DND-41 (cell line): ENCODE data around the gene INHBB.

Experiments used
- ATAC-seq: fragments of 200-7000 bp; cut with Tn5 transposase; 3 replicates; pipeline ENCODE4 v1.9.1; 2021; ENCODE audit warnings: low read depth; ENCODE audit not compliant: insufficient read depth
- DNase-seq: peaks from one replicate; pipeline ENCODE4 v3.0.0-alpha.2; 2020
- H2AFZ ChIP-seq: 2 replicates; pipeline ENCODE4 v1.6.0; 2012; ENCODE audit warnings: low read depth, low read length
- H3K27ac ChIP-seq: 2 replicates; pipeline ENCODE4 v1.5.1; 2012; ENCODE audit warnings: low read length, inconsistent platforms
- H3K27me3 ChIP-seq: fragments of 200-600 bp; sonication (generic); 2 replicates; pipeline ENCODE4 v1.6.0; 2012; ENCODE audit warnings: low read length, mild to moderate bottlenecking, inconsistent platforms; ENCODE audit not compliant: insufficient read depth, poor library complexity
- H3K36me3 ChIP-seq: 2 replicates; pipeline ENCODE4 v1.5.1; 2012; ENCODE audit warnings: low read length, inconsistent platforms; ENCODE audit not compliant: insufficient read depth
- H3K4me1 ChIP-seq: 2 replicates; pipeline ENCODE4 v1.5.1; 2012; ENCODE audit warnings: mild to moderate bottlenecking, low read length; ENCODE audit not compliant: insufficient read depth
- H3K4me2 ChIP-seq: 2 replicates; pipeline ENCODE4 v1.6.0; 2012; ENCODE audit warnings: mild to moderate bottlenecking, moderate library complexity, low read length, inconsistent platforms; ENCODE audit not compliant: insufficient read depth
- H3K4me3 ChIP-seq, 2 experiments: fragments of 200-600 bp in 1 of 2; shearing (Covaris generic) in 1 of 2; 2 replicates each; pipeline ENCODE4 v1.5.1; 2012 to 2016; ENCODE audit warnings: inconsistent platforms in 2 of 2, low read length in 2 of 2, mild to moderate bottlenecking in 2 of 2, low read depth in 1 of 2, moderate library complexity in 1 of 2
- H3K79me2 ChIP-seq: 2 replicates; pipeline ENCODE4 v1.6.0; 2012; ENCODE audit warnings: low read length, inconsistent platforms; ENCODE audit not compliant: insufficient read depth
- H3K9ac ChIP-seq: 2 replicates; pipeline ENCODE4 v1.6.0; 2012; ENCODE audit warnings: low read depth, mild to moderate bottlenecking, inconsistent platforms, low read length, moderate library complexity
- H3K9me3 ChIP-seq: 2 replicates; pipeline ENCODE4 v1.5.1; 2012; ENCODE audit warnings: low read length, moderate library complexity, mild to moderate bottlenecking, inconsistent platforms; ENCODE audit not compliant: insufficient read depth, severe bottlenecking
- H4K20me1 ChIP-seq: 2 replicates; pipeline ENCODE4 v1.6.0; 2012; ENCODE audit warnings: low read length; ENCODE audit not compliant: insufficient read depth
- EZH2 ChIP-seq: IDR thresholded peaks from 3 replicates; pipeline ENCODE4 v1.6.1; 2012; ENCODE audit warnings: borderline replicate concordance, low read depth, mild to moderate bottlenecking, moderate library complexity, low read length, inconsistent platforms; ENCODE audit not compliant: severe bottlenecking
- TF ChIP-seq, protein P1 (sequence below): IDR thresholded peaks from 2 replicates; pipeline ENCODE4 v1.5.1; 2012; ENCODE audit warnings: borderline replicate concordance, low read length, moderate library complexity, mild to moderate bottlenecking; ENCODE audit not compliant: poor library complexity, severe bottlenecking; ENCODE audit errors: extremely low read depth

Gene INHBB

DNA sequence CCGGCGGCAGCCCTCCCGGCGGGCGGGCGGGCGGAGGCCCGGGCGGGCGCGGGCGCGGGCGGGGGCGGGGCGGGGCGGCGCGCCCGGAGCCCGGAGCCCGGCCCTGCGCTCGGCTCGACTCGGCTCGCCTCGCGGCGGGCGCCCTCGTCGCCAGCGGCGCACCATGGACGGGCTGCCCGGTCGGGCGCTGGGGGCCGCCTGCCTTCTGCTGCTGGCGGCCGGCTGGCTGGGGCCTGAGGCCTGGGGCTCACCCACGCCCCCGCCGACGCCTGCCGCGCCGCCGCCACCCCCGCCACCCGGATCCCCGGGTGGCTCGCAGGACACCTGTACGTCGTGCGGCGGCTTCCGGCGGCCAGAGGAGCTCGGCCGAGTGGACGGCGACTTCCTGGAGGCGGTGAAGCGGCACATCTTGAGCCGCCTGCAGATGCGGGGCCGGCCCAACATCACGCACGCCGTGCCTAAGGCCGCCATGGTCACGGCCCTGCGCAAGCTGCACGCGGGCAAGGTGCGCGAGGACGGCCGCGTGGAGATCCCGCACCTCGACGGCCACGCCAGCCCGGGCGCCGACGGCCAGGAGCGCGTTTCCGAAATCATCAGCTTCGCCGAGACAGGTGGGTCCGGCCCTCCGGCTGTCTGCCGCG, at the start of gene INHBB:
Gene INHBB, plus strand, starts transcription at position 111 of the 641 bp plus-strand sequence. Its CDS starts 53 bp downstream, at position 164.
- H3K36me3 ChIP-seq = no peaks in the 10 kb centered on the region
- H3K79me2 ChIP-seq = no peaks in the 10 kb centered on the region
- no peaks in the 10 kb centered on the region for H3K27me3 ChIP-seq
- no peaks in the 10 kb centered on the region for H4K20me1 ChIP-seq
- H3K27ac ChIP-seq = no peak within 1 kb of the TSS
- H2AFZ ChIP-seq = no peak within 1 kb of the TSS
- no peak within 1 kb of the TSS for H3K9ac ChIP-seq
- H3K4me1 ChIP-seq = no peaks in the 10 kb centered on the region
- H3K9me3 ChIP-seq = no peaks in the 10 kb centered on the region
- DNase-seq (no peak), ATAC-seq (no peak)
- no peak within 1 kb of the TSS for H3K4me3 ChIP-seq
- TF ChIP-seq EZH2 = no peak
- TF ChIP-seq, protein P1, sequence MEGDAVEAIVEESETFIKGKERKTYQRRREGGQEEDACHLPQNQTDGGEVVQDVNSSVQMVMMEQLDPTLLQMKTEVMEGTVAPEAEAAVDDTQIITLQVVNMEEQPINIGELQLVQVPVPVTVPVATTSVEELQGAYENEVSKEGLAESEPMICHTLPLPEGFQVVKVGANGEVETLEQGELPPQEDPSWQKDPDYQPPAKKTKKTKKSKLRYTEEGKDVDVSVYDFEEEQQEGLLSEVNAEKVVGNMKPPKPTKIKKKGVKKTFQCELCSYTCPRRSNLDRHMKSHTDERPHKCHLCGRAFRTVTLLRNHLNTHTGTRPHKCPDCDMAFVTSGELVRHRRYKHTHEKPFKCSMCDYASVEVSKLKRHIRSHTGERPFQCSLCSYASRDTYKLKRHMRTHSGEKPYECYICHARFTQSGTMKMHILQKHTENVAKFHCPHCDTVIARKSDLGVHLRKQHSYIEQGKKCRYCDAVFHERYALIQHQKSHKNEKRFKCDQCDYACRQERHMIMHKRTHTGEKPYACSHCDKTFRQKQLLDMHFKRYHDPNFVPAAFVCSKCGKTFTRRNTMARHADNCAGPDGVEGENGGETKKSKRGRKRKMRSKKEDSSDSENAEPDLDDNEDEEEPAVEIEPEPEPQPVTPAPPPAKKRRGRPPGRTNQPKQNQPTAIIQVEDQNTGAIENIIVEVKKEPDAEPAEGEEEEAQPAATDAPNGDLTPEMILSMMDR = no peak
- H3K4me2 ChIP-seq = no peak within 1 kb of the TSS

DNA sequence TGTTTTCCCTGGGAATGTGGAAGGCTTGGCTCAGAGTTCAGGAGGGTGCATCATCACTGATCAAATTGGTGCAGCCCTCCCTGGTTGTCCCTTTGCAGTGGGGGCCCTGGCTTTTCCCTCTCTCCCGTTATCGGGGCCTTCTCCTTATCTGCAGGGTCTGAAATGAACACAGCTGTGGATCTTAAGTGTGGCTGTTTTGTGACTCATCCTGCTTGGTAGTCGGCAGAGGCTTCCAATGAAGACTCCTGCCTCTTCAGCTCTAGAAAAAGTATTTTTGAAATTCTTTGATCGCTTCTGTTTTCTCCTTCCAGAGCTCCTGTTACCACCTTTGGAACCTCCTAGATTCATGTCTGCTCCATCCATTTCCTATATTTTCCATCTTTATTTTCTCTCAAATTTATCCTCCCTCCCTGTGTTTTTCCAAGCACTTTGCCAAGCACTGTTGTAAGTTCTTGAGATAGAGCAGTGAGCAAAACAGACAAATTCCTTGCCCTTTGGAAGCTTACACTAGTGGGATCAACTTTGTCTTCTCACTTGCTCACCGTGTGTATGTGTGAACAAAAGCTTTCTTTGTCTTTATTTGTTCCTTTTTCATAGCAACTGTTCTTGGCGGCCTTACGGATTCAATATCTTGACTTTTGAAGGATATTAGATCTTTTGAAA, 47.6 kb upstream of the INHBB start:
- H3K36me3 ChIP-seq = peaks cover 2% of the 10 kb centered on the region; the same call in 1 of the 2 replicates
- H3K27me3 ChIP-seq = no peaks in the 10 kb centered on the region
- TF ChIP-seq, protein P1 = no peak
- TF ChIP-seq EZH2 = no peak
- H4K20me1 ChIP-seq = no peaks in the 10 kb centered on the region
- DNase-seq = no peak
- no peaks in the 10 kb centered on the region for H3K9me3 ChIP-seq
- H3K4me1 ChIP-seq = no peaks in the 10 kb centered on the region
- ATAC-seq = no peak
- no peak overlapping the region for H3K4me2 ChIP-seq
- H3K27ac ChIP-seq = no peak overlapping the region
- no peaks in the 10 kb centered on the region for H3K79me2 ChIP-seq
- H3K9ac ChIP-seq = no peak overlapping the region
- H3K4me3 ChIP-seq = no peak overlapping the region
- no peak overlapping the region for H2AFZ ChIP-seq

DNA sequence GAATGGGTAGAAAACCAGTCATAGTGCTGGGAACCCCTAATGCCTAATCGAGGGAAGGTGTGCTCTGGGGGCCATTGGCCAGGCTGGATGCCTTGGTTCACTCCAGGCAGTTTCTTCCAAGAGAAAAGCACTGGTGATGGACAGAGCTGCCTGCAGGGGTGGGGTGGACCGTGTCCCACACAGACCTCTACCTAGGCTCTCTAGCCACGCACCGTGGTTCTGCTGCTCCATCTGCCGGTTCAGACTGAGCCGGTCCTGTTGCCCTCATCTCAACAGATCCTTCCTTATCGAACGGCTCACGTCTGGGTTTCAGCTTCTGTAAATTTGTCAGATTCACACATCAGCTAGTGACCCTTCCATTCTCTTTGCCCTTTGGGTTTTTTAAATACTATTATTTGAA, 46.9 kb upstream of the INHBB start:
- Histone ChIP-seq H3K9me3 (no peaks in the 10 kb centered on the region), H2AFZ (no peak overlapping the region), H3K27me3 (no peaks in the 10 kb centered on the region), H3K36me3 (no peaks in the 10 kb centered on the region), H4K20me1 (no peaks in the 10 kb centered on the region), H3K4me1 (no peaks in the 10 kb centered on the region), H3K4me3 (no peak overlapping the region), H3K9ac (no peak overlapping the region), H3K27ac (no peak overlapping the region), H3K4me2 (no peak overlapping the region), H3K79me2 (no peaks in the 10 kb centered on the region)
- TF ChIP-seq, protein P1 = no peak
- no peak for TF ChIP-seq EZH2
- DNase-seq (no peak), ATAC-seq (no peak)

DNA sequence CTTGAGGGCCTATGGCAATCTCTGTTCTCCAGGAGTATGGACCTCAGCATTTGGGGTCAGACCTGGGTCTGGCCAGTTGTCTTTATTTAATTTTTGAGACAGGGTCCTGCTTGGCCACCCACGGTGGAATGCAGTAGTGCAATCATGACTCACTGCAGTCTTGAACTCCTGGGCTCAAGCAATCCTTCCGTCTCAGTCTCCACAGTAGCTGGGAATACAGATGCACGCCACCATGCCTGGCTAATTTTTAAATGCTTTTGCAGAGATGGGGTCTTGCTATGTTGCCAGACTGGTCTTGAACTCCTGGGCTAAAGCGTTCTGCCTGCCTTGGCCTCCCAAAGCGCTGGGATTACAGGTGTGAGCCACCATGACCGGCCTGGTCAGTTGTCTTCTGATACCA, 46.4 kb upstream of the INHBB start:
- TF ChIP-seq EZH2 = no peak
- TF ChIP-seq, protein P1 = no peak
- Histone ChIP-seq H3K4me3 (no peak overlapping the region), H3K27ac (no peak overlapping the region), H2AFZ (no peak overlapping the region), H3K9ac (no peak overlapping the region), H3K79me2 (no peaks in the 10 kb centered on the region), H3K9me3 (no peaks in the 10 kb centered on the region), H3K27me3 (no peaks in the 10 kb centered on the region), H3K4me1 (no peaks in the 10 kb centered on the region), H3K36me3 (no peaks in the 10 kb centered on the region), H4K20me1 (no peaks in the 10 kb centered on the region), H3K4me2 (no peak overlapping the region)
- ATAC-seq = no peak
- DNase-seq = no peak
